Motor neuron (in vitro differentiated cells): Measurements from ENCODE around the gene CALML5. TPM values are rescaled to one million over a fixed set of nuclear protein-coding genes. Genes with fewer than 3 reads are reported as not detected.

Experiments
- ATAC-seq, 8 experiments: fragments of 200-7000 bp; cut with Tn5 transposase; replicated peaks in 6 of 8; 2 replicates each; pipeline ENCODE4 v1.8.0; 2021; ENCODE audit warnings: mild to moderate bottlenecking in 8 of 8, moderate library complexity in 8 of 8
- H3K27ac ChIP-seq, 2 donors: fragments of 250-450 bp; sonication (Bioruptor Pico); 2 replicates each; pipeline ENCODE4 v1.9.0; 2021; ENCODE audit warnings: antibody characterized with exemption in 2 of 2, mild to moderate bottlenecking in 2 of 2, moderate library complexity in 1 of 2
- H3K4me1 ChIP-seq, 2 donors: fragments of 250-450 bp; sonication (Bioruptor Pico); replicated peaks in 1 of 2; 2 replicates each; pipeline ENCODE4 v1.6.1; 2021; ENCODE audit warnings: antibody characterized with exemption in 2 of 2, mild to moderate bottlenecking in 2 of 2, moderate library complexity in 1 of 2
- H3K4me3 ChIP-seq, 5 donors: fragments of 250-450 bp; sonication (Bioruptor Pico); 2 replicates each; pipeline ENCODE4 v1.9.0; 2021; ENCODE audit warnings: antibody characterized with exemption in 5 of 5, mild to moderate bottlenecking in 5 of 5, moderate library complexity in 4 of 5
- WGBS, 10 experiments: fragments of 450-650 bp; shearing (Covaris generic); methylation state at CpG; one replicate each; pipeline ENCODE4 v1.0.0; 2022; 5-methylcytosine and 5-hydroxymethylcytosine counted together
- in situ Hi-C, 9 experiments: fragments of 400-800 bp; cut with MboI; loops; one replicate each; pipeline ENCODE4 v1.15.0; 2021; ENCODE audit warnings: low sequenced_read_pairs in 9 of 9, low pct_unique_long_range_greater_than_20kb in 2 of 9; ENCODE audit not compliant: unreplicated experiment in 9 of 9
- total RNA-seq, 8 experiments: library from RNA; unstranded; fragments of 300-600 nt; gene quantifications; 2 replicates each; pipeline versions ENCODE4 v1.2.3 to v1.2.4, GENCODE V29; 2022

CALML5 gene
- total RNA-seq, 8 experiments from 2014 or later = 0.47 to 3.3 (median 1.7) TPM; not detected in 5

DNA sequence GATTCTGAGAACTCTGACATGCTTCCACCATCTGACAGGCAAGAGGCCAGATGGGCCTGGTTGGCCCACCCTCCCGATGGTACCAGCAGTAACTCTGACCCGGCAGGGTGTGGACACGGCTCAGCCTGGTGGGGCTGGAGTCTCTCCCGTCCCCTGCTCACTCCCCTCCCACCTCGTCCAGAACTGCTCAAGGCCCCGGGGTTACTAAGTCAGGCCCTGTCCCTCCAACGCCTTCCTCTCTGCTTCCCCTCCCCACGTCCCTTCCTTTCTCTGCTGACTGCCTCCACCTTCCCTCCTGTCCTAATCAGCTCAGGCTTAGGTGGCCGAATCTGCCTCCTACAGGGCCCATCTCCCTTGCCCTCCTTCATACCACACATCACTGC lies 12.5 kb downstream of the CALML5 start:
- no peak overlapping the region for H3K27ac ChIP-seq

DNA sequence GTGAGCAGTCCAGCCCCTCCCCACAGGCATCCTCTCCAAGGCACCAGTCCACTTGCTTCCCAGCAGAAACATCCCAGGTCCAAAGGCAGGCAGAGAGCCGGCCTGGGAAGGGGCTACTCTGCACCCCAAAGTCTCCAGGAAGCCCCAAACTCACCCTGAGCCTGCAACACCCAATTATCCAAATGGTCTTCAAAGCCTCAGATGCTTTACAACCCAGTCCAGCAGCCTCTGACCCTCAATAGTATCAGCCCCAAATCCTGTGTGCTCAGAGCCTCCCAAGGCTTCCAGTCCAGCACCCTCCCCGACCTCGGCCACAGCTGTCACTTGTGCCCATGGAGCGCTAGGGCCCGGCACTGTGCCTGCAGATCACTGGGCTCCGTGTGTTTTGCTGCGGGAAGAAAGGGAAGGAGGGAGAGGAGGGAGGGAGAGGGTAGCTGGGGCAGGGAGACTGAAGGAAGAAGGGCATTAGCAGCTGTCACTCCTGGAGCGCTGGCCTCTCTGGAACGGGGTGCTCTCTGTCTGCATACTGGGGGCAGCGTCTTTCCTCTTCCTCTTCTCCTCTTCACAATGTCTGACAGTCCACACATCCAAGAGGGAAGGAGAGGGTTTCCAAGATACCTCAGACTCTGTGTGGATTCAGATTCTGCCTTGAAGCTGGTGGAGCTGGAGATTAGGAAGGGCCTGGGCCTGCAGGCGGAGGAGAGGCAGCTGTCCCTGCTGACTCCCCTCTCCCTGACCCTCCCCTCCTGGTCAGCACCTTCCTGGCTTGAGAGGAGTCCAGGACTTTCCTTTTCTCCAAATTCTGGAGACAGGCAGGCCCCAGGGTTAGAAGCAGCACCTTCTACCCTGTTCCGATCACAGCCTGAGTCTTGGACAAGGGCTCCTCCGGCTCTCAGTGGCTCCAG lies 13.2 kb downstream of the CALML5 start:
- 53 to 100% (median 83%) methylated on average over 1 to 2 of the region's 13 CpGs; no CpG with 5 or more reads in 5 of the 10 experiments for WGBS, 10 experiments
- Histone ChIP-seq H3K27ac (no peak overlapping the region), H3K4me3 (no peak overlapping the region), H3K4me1 (peaks cover 0 to 7% of the 10 kb centered on the region in 2 donors)
- in situ Hi-C loops = no loop called here
- ATAC-seq = peak in 4 of 8 experiments; percentile 9 to 59 (median 36)

More for the DNA sequence above, 12.5 kb downstream of the CALML5 start:
- in situ Hi-C loops = no loop called here
- WGBS, 10 experiments = 43 to 90% (median 83%) methylated on average over 1 to 2 of the region's 9 CpGs; no CpG with 5 or more reads in 6 of the 10 experiments
- ATAC-seq = peak in 3 of 8 experiments; percentile 60 to 95 (median 83)
- Histone ChIP-seq H3K4me1 (peaks cover 0 to 7% of the 10 kb centered on the region in 2 donors), H3K4me3 (no peak overlapping the region)

DNA sequence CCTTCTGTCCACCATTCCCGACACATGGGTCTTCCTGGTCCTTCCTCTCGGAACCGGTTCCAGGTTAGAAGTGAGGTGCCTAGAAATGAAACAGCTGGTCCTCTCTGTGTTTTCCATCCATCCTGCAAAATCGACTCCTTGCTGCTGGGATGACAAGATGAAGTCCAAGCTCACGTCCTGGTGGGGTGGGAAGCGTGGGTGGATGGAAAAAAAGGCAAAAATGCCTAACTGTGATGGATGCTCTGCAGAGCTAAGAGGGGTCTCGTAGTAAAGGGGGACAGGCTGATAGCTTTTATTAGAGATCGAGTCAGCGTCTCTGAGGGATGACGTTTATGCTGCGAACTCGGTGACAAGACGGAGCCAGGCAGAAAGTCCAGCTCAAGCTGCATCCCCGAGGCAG lies 14.1 kb downstream of the CALML5 start:
- ATAC-seq = no peak
- WGBS, 10 experiments = 70 to 92% (median 86%) methylated on average over 2 to 11 of the region's 14 CpGs; no CpG with 5 or more reads in 3 of the 10 experiments
- H3K4me3 ChIP-seq = no peak overlapping the region
- H3K4me1 ChIP-seq = peaks cover 0 to 7% of the 10 kb centered on the region in 2 donors
- H3K27ac ChIP-seq = no peak overlapping the region
- in situ Hi-C loops = no loop called here

DNA sequence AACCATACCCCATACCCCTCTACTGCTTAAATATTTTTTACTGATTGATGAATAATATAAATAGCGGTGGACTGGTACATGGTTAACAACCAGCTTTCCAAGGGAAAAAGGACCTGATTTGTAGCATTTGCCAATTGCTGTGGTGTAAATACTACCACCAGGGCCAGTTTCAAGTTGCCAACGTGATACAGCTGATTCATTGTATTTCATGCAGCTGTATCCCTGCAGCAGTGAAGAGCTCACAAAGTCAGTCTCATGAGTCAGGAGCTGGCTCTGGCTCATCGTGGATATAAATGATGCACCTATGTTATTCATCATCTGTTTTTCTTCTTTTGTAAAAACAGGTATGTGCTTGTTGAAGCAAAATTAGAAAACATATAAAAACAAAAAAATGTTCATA lies 15.2 kb downstream of the CALML5 start:
- H3K4me1 ChIP-seq = peaks cover 0 to 7% of the 10 kb centered on the region in 2 donors
- H3K4me3 ChIP-seq = no peak overlapping the region
- in situ Hi-C loops = no loop called here
- H3K27ac ChIP-seq = no peak overlapping the region
- no peak for ATAC-seq
- 14 to 91% (median 66%) methylated on average over 1 to 3 of the region's 3 CpGs; no CpG with 5 or more reads in 2 of the 10 experiments for WGBS, 10 experiments

DNA sequence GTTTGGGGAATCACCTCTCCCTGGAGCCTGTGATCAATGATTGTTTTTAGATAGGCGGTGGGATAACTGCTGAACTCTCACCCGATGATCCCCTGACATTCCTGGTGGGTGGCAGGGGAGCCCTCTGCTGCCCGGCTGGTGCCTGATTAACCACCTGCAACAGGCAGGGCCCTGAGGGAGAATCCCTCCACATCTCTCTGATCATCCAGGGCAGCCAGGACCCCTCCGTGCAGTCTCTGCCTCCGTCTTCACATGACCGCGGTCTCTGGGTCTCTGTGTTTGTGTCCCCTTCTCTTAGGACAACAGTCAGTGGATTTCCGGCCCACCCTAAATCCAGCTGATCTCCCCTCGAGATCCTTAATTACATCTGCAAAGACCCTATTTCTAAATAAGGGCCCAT lies 17.4 kb downstream of the CALML5 start:
- no peak overlapping the region for H3K27ac ChIP-seq
- no peak overlapping the region for H3K4me3 ChIP-seq
- H3K4me1 ChIP-seq = peaks cover 0 to 7% of the 10 kb centered on the region in 2 donors
- in situ Hi-C loops = no loop called here
- ATAC-seq = no peak
- 86 to 100% (median 100%) methylated on average over 1 to 6 of the region's 9 CpGs; no CpG with 5 or more reads in 5 of the 10 experiments for WGBS, 10 experiments

DNA sequence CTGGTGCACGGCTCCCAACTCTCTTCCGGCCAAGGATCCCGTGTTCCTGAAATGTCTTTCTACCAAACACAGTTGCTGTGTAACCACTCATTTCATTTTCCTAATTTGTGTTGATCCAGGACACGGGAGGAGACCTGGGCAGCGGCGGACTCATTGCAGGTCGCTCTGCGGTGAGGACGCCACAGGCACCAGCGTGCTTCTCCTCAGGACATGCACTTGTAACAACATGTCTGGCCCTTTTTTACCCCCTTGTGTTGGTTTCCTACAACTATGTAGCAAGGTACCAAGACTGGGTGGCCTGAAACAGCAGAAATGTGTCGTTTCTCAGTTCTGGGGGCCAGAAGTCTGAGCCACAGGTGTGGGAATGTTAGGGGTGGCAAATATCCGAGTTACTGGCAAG lies 18.2 kb downstream of the CALML5 start:
- 20 to 94% (median 80%) methylated on average over 1 to 5 of the region's 12 CpGs; no CpG with 5 or more reads in 3 of the 10 experiments for WGBS, 10 experiments
- H3K4me3 ChIP-seq = no peak overlapping the region
- H3K27ac ChIP-seq = no peak overlapping the region
- H3K4me1 ChIP-seq = peaks cover 0 to 6% of the 10 kb centered on the region in 2 donors
- no peak for ATAC-seq
- in situ Hi-C loops = no loop called here

DNA sequence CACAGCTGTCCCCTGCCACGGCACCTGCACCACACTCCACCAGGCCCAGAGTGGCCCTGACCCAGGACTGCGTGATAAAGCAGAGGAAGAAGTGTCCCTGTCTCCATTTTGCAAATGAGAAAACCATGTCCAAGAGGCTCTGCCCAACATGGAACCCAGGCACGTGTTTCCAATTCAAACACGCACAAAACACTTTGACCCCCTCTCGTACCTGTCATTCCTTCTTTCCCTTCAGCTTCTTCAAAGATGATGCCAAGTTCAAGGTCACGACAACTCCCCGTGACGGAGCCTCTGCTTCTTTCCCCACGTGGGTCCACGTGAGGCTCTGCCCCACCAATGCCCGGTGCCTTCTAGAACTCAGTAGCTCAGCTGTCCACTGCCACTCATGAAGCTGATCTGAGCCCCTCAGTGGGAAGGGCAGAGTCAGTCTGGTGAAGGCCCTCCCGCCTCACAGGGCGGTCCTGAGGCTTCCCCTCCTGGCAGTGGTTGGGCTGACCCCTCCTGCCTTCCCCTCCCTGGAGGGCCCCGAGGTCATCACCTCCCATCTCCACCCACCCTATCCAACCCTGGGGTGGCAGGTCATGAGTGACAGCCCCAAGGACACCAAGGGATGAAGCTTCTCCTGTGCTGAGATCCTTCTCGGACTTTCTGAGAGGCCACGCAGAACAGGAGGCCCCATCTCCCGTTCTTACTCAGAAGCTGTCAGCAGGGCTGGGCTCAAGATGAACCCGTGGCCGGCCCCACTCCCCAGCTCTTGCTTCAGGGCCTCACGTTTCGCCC lies 19.0 kb downstream of the CALML5 start:
- H3K27ac ChIP-seq = no peak overlapping the region
- WGBS, 10 experiments = 20 to 94% (median 87%) methylated on average over 2 to 9 of the region's 21 CpGs; no CpG with 5 or more reads in 5 of the 10 experiments
- in situ Hi-C loops = no loop called here
- no peaks in the 10 kb centered on the region for H3K4me1 ChIP-seq
- H3K4me3 ChIP-seq = no peak overlapping the region
- ATAC-seq = no peak

DNA sequence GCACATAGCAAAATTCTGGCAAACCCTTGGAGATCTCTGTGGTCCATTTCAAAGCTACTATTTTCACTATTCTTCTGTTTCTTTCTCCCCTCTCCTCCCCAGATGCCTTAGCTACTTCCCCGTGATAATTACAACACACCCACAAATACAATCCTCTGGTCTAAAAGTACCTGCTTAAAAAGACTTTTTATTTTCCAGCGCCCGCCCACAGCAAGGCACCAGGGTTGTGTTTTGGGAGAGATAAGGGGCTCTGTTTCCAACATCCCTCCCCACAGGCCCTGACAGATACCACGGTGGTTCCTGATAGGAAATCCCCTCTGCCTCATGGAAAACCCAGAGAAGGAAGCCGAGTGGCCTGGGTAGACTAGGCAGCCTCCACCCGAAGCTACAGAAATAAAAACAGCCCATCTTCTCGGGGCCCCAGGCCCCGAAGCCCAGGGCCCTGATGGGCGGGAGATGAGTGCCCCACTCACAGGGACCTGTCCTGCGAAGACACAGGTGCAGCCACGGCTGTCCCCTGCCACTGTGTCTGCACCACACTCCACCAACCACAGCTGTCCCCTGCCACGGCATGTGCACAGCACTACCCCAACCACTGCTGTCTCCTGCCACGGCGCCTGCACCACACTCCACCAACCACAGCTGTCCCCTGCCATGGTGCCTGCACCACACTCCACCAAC lies 19.7 kb downstream of the CALML5 start:
- in situ Hi-C loops = no loop called here
- no peaks in the 10 kb centered on the region for H3K4me1 ChIP-seq
- H3K4me3 ChIP-seq = no peak overlapping the region
- H3K27ac ChIP-seq = no peak overlapping the region
- 63 to 100% (median 88%) methylated on average over 1 to 8 of the region's 14 CpGs; no CpG with 5 or more reads in 3 of the 10 experiments for WGBS, 10 experiments
- no peak for ATAC-seq

DNA sequence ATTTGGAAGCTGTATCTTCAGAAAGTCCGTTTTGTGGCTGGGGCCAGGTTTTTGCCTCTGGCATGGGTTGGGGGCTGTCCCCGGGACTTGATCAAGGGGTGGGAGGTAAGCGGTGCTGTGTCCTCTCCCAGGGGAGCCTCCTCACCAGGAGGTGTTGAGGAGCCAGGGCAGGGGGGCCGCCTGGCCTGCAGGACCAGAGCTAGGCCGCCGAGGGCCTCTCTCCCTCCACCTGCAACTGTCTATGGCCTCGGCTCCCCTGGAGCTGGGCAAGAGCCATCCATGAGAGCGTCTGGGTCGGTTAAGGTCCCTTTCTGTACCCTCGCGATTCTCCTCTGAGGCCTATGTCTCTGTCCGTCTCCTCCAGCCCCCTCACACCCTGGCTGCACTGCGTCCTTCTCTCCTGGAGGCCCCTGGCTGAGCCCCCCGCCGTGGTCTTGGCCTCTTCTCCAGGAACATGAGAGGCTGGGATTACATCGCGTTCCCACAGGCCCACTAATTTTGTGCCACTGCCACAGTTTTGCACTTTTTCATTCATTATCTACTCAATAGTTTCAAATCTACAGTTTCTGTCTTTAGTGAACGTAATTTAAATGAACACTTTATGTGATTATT lies 20.6 kb downstream of the CALML5 start:
- Histone ChIP-seq H3K27ac (no peak overlapping the region), H3K4me1 (no peaks in the 10 kb centered on the region), H3K4me3 (no peak overlapping the region)
- no peak for ATAC-seq
- in situ Hi-C loops = no loop called here
- 84 to 100% (median 95%) methylated on average over 1 to 8 of the region's 18 CpGs; no CpG with 5 or more reads in 4 of the 10 experiments for WGBS, 10 experiments

DNA sequence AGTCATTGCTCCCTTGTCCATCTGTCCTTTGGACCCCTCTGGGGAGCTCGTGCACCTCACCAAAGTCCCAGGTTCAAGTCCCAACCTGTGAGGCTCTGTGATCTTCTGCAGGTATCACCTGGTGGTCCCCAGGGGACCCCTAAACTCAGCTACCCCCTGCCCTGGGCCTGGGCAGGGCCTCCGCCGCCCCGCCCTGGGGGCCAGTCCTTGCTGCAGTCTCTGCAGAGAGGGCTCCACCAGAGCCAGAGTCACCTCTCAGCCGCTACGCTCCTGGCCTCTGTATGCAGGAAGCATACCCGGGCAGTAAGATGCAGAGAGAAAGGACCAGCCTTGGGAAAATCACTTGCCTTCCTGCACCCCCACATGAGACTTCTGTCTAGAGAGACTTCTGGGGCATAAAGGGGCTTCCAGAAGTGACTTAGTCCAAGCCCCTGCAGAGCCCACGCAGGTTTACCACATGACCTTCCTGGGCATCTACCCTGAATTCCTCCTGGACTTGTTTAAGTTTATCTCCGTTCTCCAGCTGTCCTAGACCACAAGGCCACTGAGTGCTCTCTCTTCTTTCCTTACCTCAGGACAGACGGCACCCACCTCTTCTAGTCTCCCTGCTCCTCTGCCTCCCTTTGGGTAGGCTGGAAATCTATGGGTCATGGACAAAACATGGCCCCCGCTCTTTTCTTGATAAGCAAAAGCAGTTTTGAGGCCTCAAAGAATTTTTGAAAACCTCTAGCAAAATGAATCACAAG lies 21.2 kb downstream of the CALML5 start:
- H3K4me1 ChIP-seq = no peaks in the 10 kb centered on the region
- 80 to 100% (median 100%) methylated on average over 1 to 8 of the region's 11 CpGs; no CpG with 5 or more reads in 4 of the 10 experiments for WGBS, 10 experiments
- ATAC-seq = no peak
- H3K4me3 ChIP-seq = no peak overlapping the region
- no peak overlapping the region for H3K27ac ChIP-seq
- in situ Hi-C loops = no loop called here

DNA sequence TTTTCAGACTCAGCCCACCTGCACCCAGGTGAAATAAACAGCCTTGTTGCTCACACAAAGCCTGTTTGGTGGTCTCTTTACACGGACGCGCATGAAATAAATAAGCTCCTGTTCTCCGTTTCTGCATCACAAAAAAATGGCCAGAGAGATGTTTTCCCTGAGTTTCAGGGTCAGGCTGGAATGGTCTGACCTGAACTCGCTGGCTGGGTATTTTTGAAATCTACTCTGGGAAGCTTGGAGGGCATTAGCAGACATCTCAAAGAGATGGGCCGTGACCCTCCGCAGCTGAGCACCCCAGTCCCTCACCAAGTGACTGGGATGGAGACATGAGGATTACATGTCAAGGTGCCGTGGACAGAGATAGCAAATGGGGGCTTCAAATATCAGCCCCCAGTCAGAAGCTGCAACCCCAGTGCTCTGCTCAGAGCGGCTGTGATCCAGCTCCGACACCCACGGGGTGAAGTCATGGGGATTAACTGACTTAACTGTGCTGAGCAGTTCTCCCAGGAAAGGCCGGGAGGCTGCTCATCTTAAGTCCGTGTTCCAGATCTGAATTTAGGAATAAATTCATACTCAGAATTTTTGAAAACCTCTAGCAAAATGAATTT lies 22.3 kb downstream of the CALML5 start:
- no peaks in the 10 kb centered on the region for H3K4me1 ChIP-seq
- H3K27ac ChIP-seq = no peak overlapping the region
- no peak for ATAC-seq
- 40 to 92% (median 76%) methylated on average over 1 to 9 of the region's 13 CpGs; no CpG with 5 or more reads in 1 of the 10 experiments for WGBS, 10 experiments
- H3K4me3 ChIP-seq = no peak overlapping the region
- in situ Hi-C loops = no loop called here
